K562 (cell line): ENCODE measurements around the gene IFNGR2. TPM values are rescaled to one million over a fixed set of nuclear protein-coding genes. Genes with fewer than 3 reads are reported as not detected.

ENCODE experiments used
- ARID2 ChIP-seq: fragments of 450-650 bp; IDR thresholded peaks from 2 replicates; pipeline ENCODE4 v1.6.1; 2017; ENCODE audit warnings: antibody characterized with exemption, mild to moderate bottlenecking
- CBX3 ChIP-seq, 2 experiments: IDR thresholded peaks; 1 replicate in 1 of 2; 2 replicates in 1 of 2; pipeline ENCODE4 v1.6.1; 2012; ENCODE audit warnings: inconsistent platforms in 2 of 2, low read length in 2 of 2, borderline replicate concordance in 1 of 2, control low read depth in 1 of 2
- ESRRA ChIP-seq: fragments of 450-650 bp; IDR thresholded peaks from 2 replicates; pipeline ENCODE4 v1.6.1; 2014; ENCODE audit warnings: low read depth, mild to moderate bottlenecking, moderate library complexity, borderline replicate concordance
- ETV6 ChIP-seq, 3 experiments: fragments of 150-350 bp in 1 of 3; sonication (generic) in 1 of 3; formaldehyde crosslinking in 1 of 3; IDR thresholded peaks; 2 replicates each; pipeline versions ENCODE4 v1.6.1 to v1.8.0; 2014 to 2022; ENCODE audit warnings: borderline replicate concordance in 2 of 3, low read depth in 2 of 3, antibody characterized with exemption in 1 of 3, low read length in 1 of 3, mild to moderate bottlenecking in 1 of 3, missing genetic modification reagents in 1 of 3
- GTF3C2 ChIP-seq: IDR thresholded peaks from 3 replicates; pipeline ENCODE4 v1.6.1; 2011; ENCODE audit warnings: borderline replicate concordance, mild to moderate bottlenecking, moderate library complexity; ENCODE audit not compliant: insufficient read length; ENCODE audit errors: extremely low read depth
- HDAC2 ChIP-seq: fragments of 450-650 bp; IDR thresholded peaks from 2 replicates; pipeline ENCODE4 v1.6.1; 2016; ENCODE audit warnings: mild to moderate bottlenecking
- HIVEP1 ChIP-seq: fragments of 250-450 bp; sonication (Bioruptor Pico); IDR thresholded peaks from 2 replicates; pipeline ENCODE4 v1.4.0; 2020; ENCODE audit warnings: mild to moderate bottlenecking
- KLF10 ChIP-seq: fragments of 250-450 bp; sonication (Bioruptor Pico); IDR thresholded peaks from 2 replicates; pipeline ENCODE4 v1.6.1; 2021; ENCODE audit warnings: matching md5 sums
- MAZ ChIP-seq, 2 experiments: fragments of 450-650 bp in 1 of 2; sonication (generic) in 1 of 2; formaldehyde crosslinking; IDR thresholded peaks in 1 of 2; conservative IDR thresholded peaks in 1 of 2; 2 replicates each; pipeline versions ENCODE4 v1.4.0 to v1.5.0; 2020; ENCODE audit warnings: mild to moderate bottlenecking in 1 of 2, missing genetic modification reagents in 1 of 2
- MEF2D ChIP-seq: conservative IDR thresholded peaks from 2 replicates; pipeline ENCODE4 v1.6.1; 2016; ENCODE audit warnings: low read depth, missing genetic modification characterization, missing compliant biosample characterization
- MTA1 ChIP-seq: fragments of 450-650 bp; IDR thresholded peaks from 2 replicates; pipeline ENCODE4 v1.6.1; 2017; ENCODE audit warnings: borderline replicate concordance
- NELFE ChIP-seq: IDR thresholded peaks from 2 replicates; pipeline ENCODE4 v1.6.1; 2011; ENCODE audit warnings: mild to moderate bottlenecking; ENCODE audit not compliant: insufficient read depth, insufficient read length
- NRF1 ChIP-seq, 2 experiments: fragments of 450-650 bp; IDR thresholded peaks in 1 of 2; conservative IDR thresholded peaks in 1 of 2; 2 replicates each; pipeline ENCODE4 v1.6.1; 2014; ENCODE audit warnings: mild to moderate bottlenecking in 2 of 2
- POLR2A ChIP-seq: fragments of 450-650 bp; conservative IDR thresholded peaks from 2 replicates; pipeline ENCODE4 v1.6.1; 2016
- POU5F1 ChIP-seq: fragments of 150-350 bp; IDR thresholded peaks from 2 replicates; pipeline ENCODE4 v1.6.1; 2014; ENCODE audit warnings: borderline replicate concordance, low read length, low read depth, mild to moderate bottlenecking; ENCODE audit not compliant: partially characterized antibody
- SP2 ChIP-seq: IDR thresholded peaks from 2 replicates; pipeline ENCODE4 v1.6.1; 2011; ENCODE audit warnings: mild to moderate bottlenecking, low read depth, low read length, moderate library complexity; ENCODE audit not compliant: poor library complexity, severe bottlenecking; ENCODE audit errors: extremely low read depth
- TRIM24 ChIP-seq, 2 experiments: fragments of 450-650 bp; IDR thresholded peaks; 2 replicates each; pipeline ENCODE4 v1.6.1; 2016
- ZBTB8A ChIP-seq: fragments of 450-650 bp; IDR thresholded peaks from 2 replicates; pipeline ENCODE4 v1.6.1; 2018; ENCODE audit warnings: mild to moderate bottlenecking, moderate library complexity; ENCODE audit not compliant: partially characterized antibody
- ZC3H8 ChIP-seq: fragments of 450-650 bp; IDR thresholded peaks from 2 replicates; pipeline ENCODE4 v1.6.1; 2017
- ZKSCAN1 ChIP-seq: fragments of 150-350 bp; IDR thresholded peaks from 2 replicates; pipeline ENCODE4 v1.6.1; 2016; ENCODE audit warnings: low read depth, low read length
- ZKSCAN8 ChIP-seq: fragments of 200-800 bp; sonication (Bioruptor generic); IDR thresholded peaks from 2 replicates; pipeline ENCODE4 v1.6.1; 2016; ENCODE audit warnings: missing genetic modification characterization, missing compliant biosample characterization
- ZNF395 ChIP-seq: fragments of 200-800 bp; sonication (Bioruptor generic); IDR thresholded peaks from 2 replicates; pipeline ENCODE4 v1.6.1; 2017; ENCODE audit warnings: missing genetic modification characterization, missing compliant biosample characterization
- ZNF583 ChIP-seq: fragments of 250-450 bp; sonication (Bioruptor Pico); IDR thresholded peaks from 2 replicates; pipeline ENCODE4 v1.4.0; 2020
- polyA plus RNA-seq, 8 experiments: library from polyadenylated mRNA; depleted of rRNA in 4 of 8; stranded (reverse) in 5 of 8; unstranded in 3 of 8; fragments of >200 nt; fragmentation: Nextera tagmentation in 2 of 8; fragmentation: Illumina TruSeq in 1 of 8; extraction: Ambion mirVana in 2 of 8; extraction: Trizol in 1 of 8; gene quantifications; 2 replicates each; pipeline versions ENCODE4 v1.2.1 to v1.2.3, GENCODE V29; 2011 to 2014; ENCODE audit warnings: inconsistent platforms in 1 of 8, missing spikeins in 1 of 8
- total RNA-seq, 7 experiments: library from RNA; depleted of rRNA in 6 of 7; stranded (reverse); fragments of >200 nt in 6 of 7; fragmentation: Illumina TruSeq in 2 of 7; extraction: Trizol in 2 of 7; gene quantifications; 2 replicates each; pipeline versions ENCODE4 v1.2.1 to v1.2.3, GENCODE V29; 2011 to 2021; ENCODE audit warnings: low replicate concordance in 1 of 7

The IFNGR2 gene
- total and polyA plus RNA-seq, 9 of the 15 experiments (the other 6 are each of a cell fraction or from before 2014, with no cell fraction given): 6.7 to 58.0 (median 28.5) TPM

- no peak for TF ChIP-seq GTF3C2
- TF ChIP-seq ZBTB8A: no peak
- no peak; the same call in 1 of the 2 replicates for TF ChIP-seq MTA1
- TF ChIP-seq ZKSCAN8 (CRISPR knock-in tag): no peak
- TF ChIP-seq ZKSCAN1: no peak
- no peak for TF ChIP-seq NRF1 (conservative IDR thresholded peaks at IDR 0.05 in 1 of 2, IDR thresholded peaks at IDR 0.05 in 1 of 2)
- no peak for TF ChIP-seq KLF10
- no peak for TF ChIP-seq ARID2
- TF ChIP-seq ZC3H8: no peak
- TF ChIP-seq ZNF583 (CRISPR knock-in tag): no peak
- TF ChIP-seq ZNF395 (CRISPR knock-in tag): no peak
- TF ChIP-seq HIVEP1 (CRISPR knock-in tag): no peak
- no peak for TF ChIP-seq ESRRA
- no peak for TF ChIP-seq POLR2A
- no peak for TF ChIP-seq MEF2D (tag)
- 0 out of 3 replicates have a peak, but pooled peaks of 1 of the 2 experiments have one; percentile 38 for TF ChIP-seq CBX3 (IDR thresholded peaks at IDR 0.05; ENCODE audit: borderline replicate concordance in 1 of 2, low read length in 2 of 2)
- 0 out of 2 replicates have a peak, but pooled peaks have one; percentile 45 for TF ChIP-seq HDAC2
- no peak for TF ChIP-seq NELFE
- TF ChIP-seq POU5F1: no peak
- no peak for TF ChIP-seq SP2
- TF ChIP-seq MAZ (CRISPR knock-in tag; conservative IDR thresholded peaks at IDR 0.05 in 1 of 2, IDR thresholded peaks at IDR 0.05 in 1 of 2): peak; percentile 25 to 48; a peak in 1 of 4 replicates
- no peak for TF ChIP-seq TRIM24 (IDR thresholded peaks at IDR 0.05)
- TF ChIP-seq ETV6 (IDR thresholded peaks at IDR 0.05; ENCODE audit: borderline replicate concordance in 1 of 2, low read depth in 2 of 2, low read length in 1 of 2): no peak
- no peak for TF ChIP-seq ETV6 (CRISPR knock-in tag; IDR thresholded peaks at IDR 0.05; ENCODE audit: borderline replicate concordance)
Observed at GRCh38 chr21:33360881-33361602, 42.2 kb upstream of the IFNGR2 start (continued).
